ENCODE measurements around the gene LACTB. TPM values are rescaled to one million over a fixed set of nuclear protein-coding genes. Genes with fewer than 3 reads are reported as not detected.

LACTB gene
- total and polyA plus RNA-seq, 10 of the 15 experiments (the other 5 are each of a cell fraction or from before 2014, with no cell fraction given): 5.0 to 35.3 (median 16.6) TPM

- TF ChIP-seq SMARCA5 (IDR thresholded peaks at IDR 0.05): no peak
- TF ChIP-seq HCFC1 (IDR thresholded peaks at IDR 0.05; ENCODE audit: low read length): no peak
- no peak for TF ChIP-seq HDAC6 (IDR thresholded peaks at IDR 0.05; ENCODE audit: unreplicated experiment)
- TF ChIP-seq ZZZ3 (IDR thresholded peaks at IDR 0.05; ENCODE audit: control insufficient read depth, insufficient read length, low read depth): no peak
Observed at GRCh38 chr15:63085289-63085688, 36.4 kb upstream of the LACTB start (continued).

- Histone ChIP-seq H3K4me3 (no peak overlapping the region), H3K79me2 (ENCODE audit: control insufficient read depth, insufficient read depth, low read length) (no peaks in the 10 kb centered on the region), H3K27me3 (replicated peaks in 1 of 2; ENCODE audit: control insufficient read depth in 2 of 2, insufficient read depth in 2 of 2, low read length in 1 of 2) (no peaks in the 10 kb centered on the region; a peak in 1 of 4 replicates), H3K36me3 (ENCODE audit: control insufficient read depth in 2 of 2, insufficient read depth in 2 of 2, low read length in 1 of 2) (no peaks in the 10 kb centered on the region), H3K4me2 (ENCODE audit: control insufficient read depth, insufficient read depth) (no peak overlapping the region), H3K27ac (ENCODE audit: control insufficient read depth, insufficient read depth) (no peak overlapping the region), H2AFZ (ENCODE audit: control insufficient read depth, low read depth, low read length) (no peak overlapping the region), H3K4me1 (ENCODE audit: control insufficient read depth, insufficient read depth, low read length) (no peaks in the 10 kb centered on the region), H3K9ac (ENCODE audit: control insufficient read depth, insufficient read depth, low read length) (no peak overlapping the region), H3K9me3 (replicated peaks; ENCODE audit: control insufficient read depth, insufficient read depth, low read length) (no peaks in the 10 kb centered on the region), H4K20me1 (ENCODE audit: control insufficient read depth, insufficient read depth) (no peaks in the 10 kb centered on the region)
- no peak for FAIRE-seq
- 44% methylated on average over 4 of the region's 4 CpGs for WGBS (ENCODE audit: insufficient coverage, insufficient replicate concordance, low lambda C conversion rate, missing lambda C conversion rate)
- intact Hi-C loops (cut with micrococcal nuclease; ENCODE audit: unreplicated experiment): no loop called here
- no TSS peak for BruUV-seq (replicated peaks)
- in situ Hi-C loops (cut with MboI): loop anchor here (10.0 kb wide), 1 partner anchor 311 kb away; no protein-coding TSS in a partner anchor
- DNase-seq (ENCODE audit: low read depth, low spot score): no peak
- no peak for TF ChIP-seq HSF1 (IDR thresholded peaks at IDR 0.05; ENCODE audit: low read depth, low read length)
- no peak for TF ChIP-seq POLR2A (IDR thresholded peaks at IDR 0.05; ENCODE audit: low read depth, low read length)
- no peak for TF ChIP-seq BACH1 (IDR thresholded peaks at IDR 0.05; ENCODE audit: borderline replicate concordance)
- TF ChIP-seq IRF5 (IDR thresholded peaks at IDR 0.05; ENCODE audit: borderline replicate concordance): no peak
- no peak for TF ChIP-seq EP300 (IDR thresholded peaks at IDR 0.05; ENCODE audit: borderline replicate concordance in 1 of 2, control insufficient read depth in 1 of 2, low read depth in 2 of 2, low read length in 2 of 2)
- TF ChIP-seq TCF3 (IDR thresholded peaks at IDR 0.05; ENCODE audit: borderline replicate concordance, insufficient read depth, low read depth, low read length): no peak
- TF ChIP-seq POLR2AphosphoS5 (IDR thresholded peaks at IDR 0.05; ENCODE audit: low read length): no peak
- TF ChIP-seq IRF4 (IDR thresholded peaks at IDR 0.05; ENCODE audit: low read depth, low read length): no peak
- TF ChIP-seq BCL11A (IDR thresholded peaks at IDR 0.05; ENCODE audit: low read depth, low read length): no peak
- TF ChIP-seq ELK1 (IDR thresholded peaks at IDR 0.05; ENCODE audit: low read depth, low read length): no peak
- TF ChIP-seq ZNF274 (IDR thresholded peaks at IDR 0.05; ENCODE audit: insufficient read depth, insufficient read length): no peak
- no peak for TF ChIP-seq KAT2A (conservative IDR thresholded peaks at IDR 0.05; ENCODE audit: control insufficient read depth, low read depth, low read length)
- no peak for TF ChIP-seq IKZF2 (IDR thresholded peaks at IDR 0.05)
- no peak for TF ChIP-seq SREBF1 (IDR thresholded peaks at IDR 0.05; ENCODE audit: low read length)
- no peak for TF ChIP-seq HDAC6 (IDR thresholded peaks at IDR 0.05; ENCODE audit: unreplicated experiment)
- ChIA-PET POLR2A (no interaction called here), CTCF (interaction anchor here (4.6 kb wide), 1 partner anchor 39 kb away, joined by 35 read pairs; no protein-coding TSS in a partner anchor), SMC1A (ENCODE audit: uncharacterized antibody, unreplicated experiment) (interaction anchor here (1.0 to 1.5 kb wide), 4 partner anchors 8 to 197 kb away, joined by 3 to 5 read pairs (median 4); no protein-coding TSS in a partner anchor), RAD21 (ENCODE audit: unreplicated experiment) (no interaction called here)
- no peak for ATAC-seq
Observed at GRCh38 chr15:63086271-63086670, 35.4 kb upstream of the LACTB start.
